ENCODE results near the gene PTPN1. TPM values are rescaled to one million over a fixed set of nuclear protein-coding genes. Genes with fewer than 3 reads are reported as not detected.

PTPN1 gene
- total RNA-seq, 1 experiment from 2014 or later, result 65.2 TPM

- no peak for DNase-seq
- H3K27me3 Mint-ChIP-seq (ENCODE audit: insufficient read depth, unreplicated experiment), result no peaks in the 10 kb centered on the region
- Histone ChIP-seq H3K36me3 (ENCODE audit: control insufficient read depth, insufficient read depth, low read length) (no peaks in the 10 kb centered on the region), H3K9me3 (peaks cover 5% of the 10 kb centered on the region; the same call in 1 of the 2 replicates), H3K27me3 (replicated peaks; ENCODE audit: control insufficient read depth, insufficient read depth, low read length) (no peaks in the 10 kb centered on the region), H3K4me1 (peaks cover 13% of the 10 kb centered on the region; the same call in 1 of the 2 replicates), H3K4me3 (ENCODE audit: low read depth, low read length) (no peak overlapping the region)
- no peaks in the 10 kb centered on the region for H3K4me1 Mint-ChIP-seq (ENCODE audit: low read depth, unreplicated experiment)
- intact Hi-C loops (cut with micrococcal nuclease; ENCODE audit: unreplicated experiment), result no loop called here
- ChIA-PET POLR2A (no interaction called here), CTCF (interaction anchor here (0.7 to 1.1 kb wide), 2 partner anchors 124 to 197 kb away, joined by 3 read pairs; no protein-coding TSS in a partner anchor)
- H3K4me3 Mint-ChIP-seq (ENCODE audit: unreplicated experiment), result no peak overlapping the region
- BruUV-seq (replicated peaks), result no TSS peak
- no peak overlapping the region for H3K27ac Mint-ChIP-seq (ENCODE audit: unreplicated experiment)
- no peak for TF ChIP-seq CTCF (IDR thresholded peaks at IDR 0.05; ENCODE audit: insufficient read depth in 1 of 2, low read depth in 1 of 2, low read length in 1 of 2, severe bottlenecking in 1 of 2, unreplicated experiment in 1 of 2)
- H3K36me3 Mint-ChIP-seq (ENCODE audit: insufficient read depth, unreplicated experiment), result no peaks in the 10 kb centered on the region
- no peaks in the 10 kb centered on the region for H3K9me3 Mint-ChIP-seq (ENCODE audit: unreplicated experiment)
These were observed 111.0 kb downstream of the PTPN1 start for GRCh38 chr20:50621068-50621665.

GRCh38 chr20:50624351-50625016, 114.3 kb downstream of the PTPN1 start:
- Mint-ChIP-seq H3K4me1 (ENCODE audit: low read depth, unreplicated experiment) (peaks cover 12% of the 10 kb centered on the region), H3K36me3 (ENCODE audit: insufficient read depth, unreplicated experiment) (no peaks in the 10 kb centered on the region), H3K27ac (ENCODE audit: unreplicated experiment) (no peak overlapping the region), H3K4me3 (ENCODE audit: unreplicated experiment) (no peak overlapping the region), H3K27me3 (ENCODE audit: insufficient read depth, unreplicated experiment) (no peaks in the 10 kb centered on the region), H3K9me3 (ENCODE audit: unreplicated experiment) (no peaks in the 10 kb centered on the region)
- Histone ChIP-seq H3K36me3 (ENCODE audit: control insufficient read depth, insufficient read depth, low read length) (no peaks in the 10 kb centered on the region), H3K9me3 (peaks cover 5% of the 10 kb centered on the region; the same call in 1 of the 2 replicates), H3K4me1 (peaks cover 33% of the 10 kb centered on the region), H3K4me3 (ENCODE audit: low read depth, low read length) (no peak overlapping the region), H3K27me3 (replicated peaks; ENCODE audit: control insufficient read depth, insufficient read depth, low read length) (no peaks in the 10 kb centered on the region)
- CTCF ChIA-PET, result interaction anchor here (0.6 to 4.3 kb wide), 7 partner anchors 11 to 227 kb away, joined by 3 to 119 read pairs (median 16); no protein-coding TSS in a partner anchor
- TF ChIP-seq CTCF (IDR thresholded peaks at IDR 0.05; ENCODE audit: insufficient read depth in 1 of 2, low read depth in 1 of 2, low read length in 1 of 2, severe bottlenecking in 1 of 2, unreplicated experiment in 1 of 2), result no peak
- POLR2A ChIA-PET, result interaction anchor here (0.6 kb wide), 1 partner anchor 9 kb away, joined by 3 read pairs; no protein-coding TSS in a partner anchor
- no TSS peak for BruUV-seq (replicated peaks)
- intact Hi-C loops (cut with micrococcal nuclease; ENCODE audit: unreplicated experiment), result no loop called here
- DNase-seq, result no peak

- peak; percentile 96 to 97 for TF ChIP-seq CTCF (IDR thresholded peaks at IDR 0.05; ENCODE audit: insufficient read depth in 1 of 2, low read depth in 1 of 2, low read length in 1 of 2, severe bottlenecking in 1 of 2, unreplicated experiment in 1 of 2)
- no TSS peak for BruUV-seq (replicated peaks)
- H3K4me1 ChIP-seq, result peaks cover 41% of the 10 kb centered on the region
- Mint-ChIP-seq H3K9me3 (ENCODE audit: unreplicated experiment) (no peaks in the 10 kb centered on the region), H3K36me3 (ENCODE audit: insufficient read depth, unreplicated experiment) (no peaks in the 10 kb centered on the region), H3K4me3 (ENCODE audit: unreplicated experiment) (no peak overlapping the region), H3K27ac (ENCODE audit: unreplicated experiment) (peak overlapping the region; percentile 23), H3K4me1 (ENCODE audit: low read depth, unreplicated experiment) (peaks cover 12% of the 10 kb centered on the region), H3K27me3 (ENCODE audit: insufficient read depth, unreplicated experiment) (no peaks in the 10 kb centered on the region)
- intact Hi-C loops (cut with micrococcal nuclease; ENCODE audit: unreplicated experiment), result loop anchor here (1.0 kb wide), 3 partner anchors 37 to 162 kb away; no protein-coding TSS in a partner anchor
- peaks cover 3% of the 10 kb centered on the region; the same call in 1 of the 2 replicates for H3K9me3 ChIP-seq
- H3K4me3 ChIP-seq (ENCODE audit: low read depth, low read length), result no peak overlapping the region
- ChIA-PET POLR2A (interaction anchor here (1.3 to 1.5 kb wide), 3 partner anchors 37 to 118 kb away, joined by 4 to 10 read pairs (median 7); partner anchors contain the start of gene PARD6B), CTCF (interaction anchor here (0.5 to 4.3 kb wide), 46 partner anchors 9 to 487 kb away, joined by 3 to 119 read pairs (median 4); partner anchors contain the start of genes BCAS4, DPM1 and PARD6B)
- H3K27me3 ChIP-seq (replicated peaks; ENCODE audit: control insufficient read depth, insufficient read depth, low read length), result no peaks in the 10 kb centered on the region
- no peaks in the 10 kb centered on the region for H3K36me3 ChIP-seq (ENCODE audit: control insufficient read depth, insufficient read depth, low read length)
- peak; percentile 85 to 91 for DNase-seq
These were observed 115.9 kb downstream of the PTPN1 start for GRCh38 chr20:50625986-50626677.

Data from Caco-2 (cell line).